DND-41 (cell line): ENCODE data around the gene CCDC144A.
"Not testable (repeated sequence)": the region's sequence is repeated elsewhere in the genome, so short reads cannot be mapped to it uniquely, and the experiment has no call there.

Source experiments
- CTCF ChIP-seq: IDR thresholded peaks from 2 replicates; pipeline ENCODE4 v1.5.1; 2012; ENCODE audit warnings: borderline replicate concordance, low read length, moderate library complexity, mild to moderate bottlenecking; ENCODE audit not compliant: poor library complexity, severe bottlenecking; ENCODE audit errors: extremely low read depth
- EZH2 ChIP-seq: IDR thresholded peaks from 3 replicates; pipeline ENCODE4 v1.6.1; 2012; ENCODE audit warnings: borderline replicate concordance, low read depth, mild to moderate bottlenecking, moderate library complexity, low read length, inconsistent platforms; ENCODE audit not compliant: severe bottlenecking

GRCh38 chr17:16807620-16808019, 117.6 kb downstream of the CCDC144A start:
- TF ChIP-seq CTCF, EZH2: not testable (repeated sequence)
